A673 (cell line): ENCODE results near the gene NKAPL. TPM values are rescaled to one million over a fixed set of nuclear protein-coding genes. Genes with fewer than 3 reads are reported as not detected.

Experiments used
- BruUV-seq: library from RNA; stranded (reverse); fragments of 400-500 nt; replicated peaks from 2 replicates; lab custom pipeline; 2021; lab: Mats Ljungman, UMichigan
- CTCF ChIA-PET: fragments of 300-600 bp; sonication (Branson Sonifier 250); formaldehyde crosslinking; loops from one replicate; lab custom pipeline; 2022; ENCODE audit warnings: antibody characterized with exemption; lab: Charles Lee
- POLR2A ChIA-PET: fragments of 300-600 bp; sonication (Branson Sonifier 250); formaldehyde crosslinking; loops from one replicate; lab custom pipeline; 2022; ENCODE audit warnings: antibody characterized with exemption; ENCODE audit not compliant: low non-redundant PET; lab: Charles Lee
- DNase-seq: peaks from one replicate; pipeline ENCODE4 v3.0.0-alpha.2; 2015; ENCODE audit warnings: low spot score
- H3K27ac ChIP-seq: fragments of 200-600 bp; sonication (generic); 2 replicates; pipeline ENCODE4 v1.5.1; 2016; ENCODE audit warnings: mixed run types, low read depth, mild to moderate bottlenecking, mixed read lengths, antibody characterized with exemption, low read length; ENCODE audit not compliant: poor library complexity, severe bottlenecking
- H3K27me3 ChIP-seq: fragments of 200-600 bp; sonication (generic); replicated peaks from 2 replicates; pipeline ENCODE4 v1.6.1; 2017; ENCODE audit warnings: mixed run types, low read depth, mild to moderate bottlenecking, mixed read lengths, antibody characterized with exemption, low read length; ENCODE audit not compliant: insufficient read depth, poor library complexity
- H3K36me3 ChIP-seq: fragments of 200-600 bp; sonication (generic); 2 replicates; pipeline ENCODE4 v1.6.1; 2016; ENCODE audit warnings: mixed run types, mild to moderate bottlenecking, mixed read lengths, antibody characterized with exemption, low read length; ENCODE audit not compliant: insufficient read depth, poor library complexity, severe bottlenecking
- H3K4me1 ChIP-seq: fragments of 200-600 bp; sonication (generic); 2 replicates; pipeline ENCODE4 v1.6.1; 2017; ENCODE audit warnings: mixed run types, mild to moderate bottlenecking, mixed read lengths, antibody characterized with exemption, low read length; ENCODE audit not compliant: insufficient read depth, poor library complexity, severe bottlenecking
- H3K4me3 ChIP-seq: fragments of 200-600 bp; sonication (generic); 2 replicates; pipeline ENCODE4 v1.5.1; 2016; ENCODE audit warnings: low read depth, mixed run types, mild to moderate bottlenecking, mixed read lengths, low read length; ENCODE audit not compliant: poor library complexity, severe bottlenecking
- H3K9me3 ChIP-seq: fragments of 200-600 bp; sonication (generic); 2 replicates; pipeline ENCODE4 v1.6.1; 2016; ENCODE audit warnings: mixed run types, low read depth, mild to moderate bottlenecking, mixed read lengths, antibody characterized with exemption, low read length; ENCODE audit not compliant: poor library complexity, severe bottlenecking
- EZH2 ChIP-seq: fragments of 200-600 bp; sonication (generic); IDR thresholded peaks from 2 replicates; pipeline ENCODE4 v1.6.1; 2017; ENCODE audit warnings: borderline replicate concordance, low read depth, mild to moderate bottlenecking, mixed read lengths, antibody characterized with exemption, low read length; ENCODE audit not compliant: poor library complexity, severe bottlenecking
- intact Hi-C: fragments of 100-400 bp; cut with micrococcal nuclease; formaldehyde crosslinking; loops from one replicate; pipeline ENCODE4 v1.10.0; 2022; ENCODE audit not compliant: unreplicated experiment
- total RNA-seq: library from RNA; stranded (reverse); gene quantifications from 2 replicates; pipeline ENCODE4 v1.2.3, GENCODE V29; 2021
- TF ChIP-seq, protein P1 (sequence below): fragments of 300-800, 200-600 bp; sonication (generic); conservative IDR thresholded peaks from 2 replicates; pipeline ENCODE4 v1.5.1; 2017; ENCODE audit warnings: low read depth, mild to moderate bottlenecking, antibody characterized with exemption, low read length, moderate library complexity, mixed read lengths

The NKAPL gene
- total RNA-seq, 1 experiment from 2014 or later: not detected

DNA sequence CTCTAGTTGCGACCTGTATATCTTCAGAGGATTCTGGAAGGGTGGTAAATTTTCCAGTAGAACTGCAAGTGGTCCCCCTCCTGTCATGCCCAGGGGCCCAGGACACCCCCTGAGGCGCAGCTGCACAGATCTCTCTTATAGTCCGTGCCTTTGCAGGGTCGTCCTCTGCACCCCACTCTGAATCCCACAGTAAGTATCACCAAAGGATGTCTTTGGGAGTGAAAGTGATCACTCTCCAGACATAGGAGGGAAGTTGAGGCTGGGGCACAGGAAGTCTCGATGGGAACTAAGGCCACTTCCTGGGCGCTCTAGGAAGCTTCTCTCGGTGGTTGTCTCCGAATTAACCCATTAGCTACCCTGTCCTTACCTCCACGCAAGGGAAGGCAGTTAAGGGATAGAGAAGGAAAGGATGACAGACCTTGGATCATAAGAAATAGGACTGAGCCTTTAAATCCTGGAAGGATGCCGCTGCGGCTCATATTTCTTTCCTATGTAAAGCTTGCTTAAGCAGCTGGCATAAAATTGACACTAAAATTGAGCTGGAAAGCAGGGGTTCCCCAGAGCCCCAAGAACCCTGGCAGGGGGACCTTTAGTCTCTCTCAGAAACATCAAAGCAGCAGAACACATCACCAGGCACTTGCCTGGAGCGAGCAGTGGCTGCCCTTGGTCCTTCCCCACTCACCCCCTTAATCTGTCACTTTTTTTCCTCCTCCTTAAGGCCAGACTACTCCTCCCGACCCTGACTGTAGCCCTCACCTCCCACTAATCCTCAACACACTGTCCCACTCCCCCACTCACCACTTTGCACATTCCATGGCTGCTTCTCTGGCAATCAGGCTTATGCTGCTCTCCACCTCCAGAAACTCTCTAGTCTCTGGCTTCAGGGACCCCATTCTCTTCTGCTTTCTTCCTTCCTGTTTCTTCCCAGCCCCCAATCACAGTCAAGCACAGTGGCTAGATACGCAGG lies 6.8 kb upstream of the NKAPL start, which contains the start of gene ZKSCAN4:
TSS of gene ZKSCAN4 (minus strand) at position 261 of the 967 bp plus-strand sequence. CDS start 289 bp downstream, outside the sequence.
- no peaks in the 10 kb centered on the region for H3K27me3 ChIP-seq
- POLR2A ChIA-PET: interaction anchor here (0.6 to 1.1 kb wide), 2 partner anchors 17 to 116 kb away, joined by 5 to 16 read pairs; no protein-coding TSS in a partner anchor
- DNase-seq: peak; percentile 92
- H3K36me3 ChIP-seq: peaks cover 3% of the 10 kb centered on the region
- intact Hi-C loops: loop anchor here (2.0 to 10.0 kb wide), 2 partner anchors 15 to 117 kb away; partner anchors contain the start of gene ZSCAN26
- BruUV-seq: no TSS peak
- H3K9me3 ChIP-seq: no peaks in the 10 kb centered on the region
- TF ChIP-seq EZH2: no peak
- TF ChIP-seq, protein P1, sequence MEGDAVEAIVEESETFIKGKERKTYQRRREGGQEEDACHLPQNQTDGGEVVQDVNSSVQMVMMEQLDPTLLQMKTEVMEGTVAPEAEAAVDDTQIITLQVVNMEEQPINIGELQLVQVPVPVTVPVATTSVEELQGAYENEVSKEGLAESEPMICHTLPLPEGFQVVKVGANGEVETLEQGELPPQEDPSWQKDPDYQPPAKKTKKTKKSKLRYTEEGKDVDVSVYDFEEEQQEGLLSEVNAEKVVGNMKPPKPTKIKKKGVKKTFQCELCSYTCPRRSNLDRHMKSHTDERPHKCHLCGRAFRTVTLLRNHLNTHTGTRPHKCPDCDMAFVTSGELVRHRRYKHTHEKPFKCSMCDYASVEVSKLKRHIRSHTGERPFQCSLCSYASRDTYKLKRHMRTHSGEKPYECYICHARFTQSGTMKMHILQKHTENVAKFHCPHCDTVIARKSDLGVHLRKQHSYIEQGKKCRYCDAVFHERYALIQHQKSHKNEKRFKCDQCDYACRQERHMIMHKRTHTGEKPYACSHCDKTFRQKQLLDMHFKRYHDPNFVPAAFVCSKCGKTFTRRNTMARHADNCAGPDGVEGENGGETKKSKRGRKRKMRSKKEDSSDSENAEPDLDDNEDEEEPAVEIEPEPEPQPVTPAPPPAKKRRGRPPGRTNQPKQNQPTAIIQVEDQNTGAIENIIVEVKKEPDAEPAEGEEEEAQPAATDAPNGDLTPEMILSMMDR: no peak
- H3K27ac ChIP-seq: peak within 1 kb of the TSS; percentile 79
- CTCF ChIA-PET: no interaction called here
- H3K4me3 ChIP-seq: peak within 1 kb of the TSS; percentile 100
- H3K4me1 ChIP-seq: peaks cover 6% of the 10 kb centered on the region

DNA sequence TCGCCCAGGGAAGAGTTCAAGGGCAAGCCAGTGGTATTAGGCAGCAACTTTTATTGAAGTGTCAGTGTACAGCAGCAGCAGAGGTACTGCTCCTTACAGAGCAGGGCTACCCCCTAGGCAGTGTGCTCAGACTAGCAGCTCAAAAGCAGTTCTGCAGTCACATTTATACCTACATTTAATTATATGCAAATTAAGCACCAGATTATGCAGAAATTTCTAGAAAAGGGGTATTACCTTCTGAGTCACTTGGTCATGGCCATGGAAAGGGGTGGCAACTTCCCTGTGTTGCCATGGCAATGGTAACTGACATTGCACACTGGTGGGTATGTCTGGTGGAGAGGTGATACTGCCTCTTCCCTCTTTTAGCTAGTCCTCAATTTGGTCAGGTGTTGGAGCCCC lies 5.0 kb upstream of the NKAPL start:
- ChIA-PET POLR2A (interaction anchor here (0.7 kb wide), 1 partner anchor 113 kb away, joined by 7 read pairs; no protein-coding TSS in a partner anchor), CTCF (no interaction called here)
- TF ChIP-seq, protein P1: no peak
- no peak for TF ChIP-seq EZH2
- peaks cover 6% of the 10 kb centered on the region for H3K4me1 ChIP-seq
- no peaks in the 10 kb centered on the region for H3K36me3 ChIP-seq
- DNase-seq: no peak
- no peak overlapping the region for H3K4me3 ChIP-seq
- no peaks in the 10 kb centered on the region for H3K9me3 ChIP-seq
- intact Hi-C loops: loop anchor here (10.0 kb wide), 1 partner anchor 119 kb away; no protein-coding TSS in a partner anchor
- no TSS peak for BruUV-seq
- H3K27me3 ChIP-seq: no peaks in the 10 kb centered on the region
- H3K27ac ChIP-seq: no peak overlapping the region

DNA sequence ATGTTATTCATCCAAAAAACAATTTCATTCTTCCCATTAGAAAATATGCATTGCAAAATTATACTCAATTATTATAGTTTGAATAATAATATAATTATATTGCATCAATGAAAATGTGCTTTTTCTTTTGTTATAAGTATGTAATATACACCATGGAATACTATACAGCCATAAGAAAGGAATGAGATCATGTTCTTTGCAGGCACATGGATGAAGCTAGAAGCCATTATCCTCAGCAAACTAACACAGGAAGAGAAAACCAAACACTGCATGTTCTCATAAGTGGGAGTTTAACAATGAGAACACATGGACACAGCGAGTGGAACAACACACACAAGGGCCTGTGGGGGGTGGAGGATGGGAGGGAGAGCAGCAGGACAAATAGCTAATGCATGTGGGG lies 2.1 kb upstream of the NKAPL start:
- ChIA-PET CTCF (no interaction called here), POLR2A (no interaction called here)
- Histone ChIP-seq H3K36me3 (no peaks in the 10 kb centered on the region), H3K27ac (no peak overlapping the region), H3K4me3 (no peak overlapping the region), H3K9me3 (no peaks in the 10 kb centered on the region), H3K4me1 (no peaks in the 10 kb centered on the region), H3K27me3 (no peaks in the 10 kb centered on the region)
- DNase-seq: no peak
- no peak for TF ChIP-seq EZH2
- TF ChIP-seq, protein P1: no peak
- intact Hi-C loops: loop anchor here (10.0 kb wide), 1 partner anchor 122 kb away; no protein-coding TSS in a partner anchor
- BruUV-seq: no TSS peak
